ENCODE measurements around the gene RPS18.

The RPS18 gene

DNA sequence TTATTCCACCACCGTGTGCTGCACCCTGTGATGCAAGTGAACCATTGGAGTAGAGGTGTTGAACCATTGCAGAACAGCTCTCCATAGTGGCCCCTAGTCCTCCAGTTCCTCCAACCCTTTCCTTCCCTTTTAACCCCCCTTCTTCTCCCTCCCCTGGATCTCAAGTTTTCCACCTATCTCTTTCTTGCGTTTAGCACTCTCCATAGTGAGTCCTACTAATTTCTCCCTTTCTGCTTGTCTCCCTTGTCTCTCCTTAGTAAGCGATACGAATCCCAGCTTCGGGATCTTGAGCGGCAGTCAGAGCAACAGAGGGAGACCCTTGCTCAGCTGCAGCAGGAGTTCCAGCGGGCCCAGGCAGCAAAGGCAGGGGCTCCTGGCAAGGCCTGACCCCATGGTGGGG, 18.6 kb downstream of the RPS18 start:
- in situ Hi-C loops (cut with MboI; ENCODE audit: low pct_unique_long_range_greater_than_20kb, low sequenced_read_pairs, unreplicated experiment) = no loop called here
- DNase-seq (ENCODE audit: low spot score) = no peak
- TF ChIP-seq, protein P1, sequence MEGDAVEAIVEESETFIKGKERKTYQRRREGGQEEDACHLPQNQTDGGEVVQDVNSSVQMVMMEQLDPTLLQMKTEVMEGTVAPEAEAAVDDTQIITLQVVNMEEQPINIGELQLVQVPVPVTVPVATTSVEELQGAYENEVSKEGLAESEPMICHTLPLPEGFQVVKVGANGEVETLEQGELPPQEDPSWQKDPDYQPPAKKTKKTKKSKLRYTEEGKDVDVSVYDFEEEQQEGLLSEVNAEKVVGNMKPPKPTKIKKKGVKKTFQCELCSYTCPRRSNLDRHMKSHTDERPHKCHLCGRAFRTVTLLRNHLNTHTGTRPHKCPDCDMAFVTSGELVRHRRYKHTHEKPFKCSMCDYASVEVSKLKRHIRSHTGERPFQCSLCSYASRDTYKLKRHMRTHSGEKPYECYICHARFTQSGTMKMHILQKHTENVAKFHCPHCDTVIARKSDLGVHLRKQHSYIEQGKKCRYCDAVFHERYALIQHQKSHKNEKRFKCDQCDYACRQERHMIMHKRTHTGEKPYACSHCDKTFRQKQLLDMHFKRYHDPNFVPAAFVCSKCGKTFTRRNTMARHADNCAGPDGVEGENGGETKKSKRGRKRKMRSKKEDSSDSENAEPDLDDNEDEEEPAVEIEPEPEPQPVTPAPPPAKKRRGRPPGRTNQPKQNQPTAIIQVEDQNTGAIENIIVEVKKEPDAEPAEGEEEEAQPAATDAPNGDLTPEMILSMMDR (IDR thresholded peaks at IDR 0.05; ENCODE audit: extremely low read depth, insufficient read depth, missing control alignments) = no peak

DNA sequence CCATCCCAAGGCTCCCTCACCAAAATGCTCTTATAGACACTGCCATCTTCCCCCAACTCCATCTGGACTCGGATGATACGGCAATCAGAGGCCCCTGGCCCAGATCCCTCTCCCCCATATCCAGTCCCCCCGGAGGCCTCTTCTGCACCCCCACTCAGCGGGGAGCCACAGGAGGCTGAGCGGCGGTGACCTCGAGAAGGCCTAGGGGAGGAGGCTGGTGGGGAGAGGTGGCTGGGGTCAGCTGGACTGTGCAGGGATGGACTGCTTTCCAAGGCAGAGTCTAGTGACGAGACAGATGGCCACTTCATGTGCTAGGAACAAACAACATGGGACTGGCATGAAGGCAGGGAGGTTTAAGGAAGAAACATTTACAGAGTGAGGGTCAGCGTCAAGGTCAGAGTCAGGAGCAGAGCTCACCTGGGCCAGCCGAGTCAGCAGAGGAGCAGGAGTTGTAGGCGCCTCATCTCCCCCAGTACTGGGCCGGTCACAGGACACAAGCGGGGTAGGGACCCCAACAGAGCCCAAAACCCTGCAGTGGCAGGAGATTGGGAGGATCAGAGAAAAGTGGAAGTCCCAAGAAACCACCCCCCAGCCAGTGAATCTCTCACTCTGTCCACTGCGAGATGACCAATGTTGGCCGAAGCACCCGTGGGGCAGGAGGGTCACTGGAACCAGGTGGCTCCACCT, 21.3 kb downstream of the RPS18 start:
- DNase-seq (ENCODE audit: low spot score) = no peak
- TF ChIP-seq, protein P1 (IDR thresholded peaks at IDR 0.05; ENCODE audit: extremely low read depth, insufficient read depth, missing control alignments) = no peak
- in situ Hi-C loops (cut with MboI; ENCODE audit: low pct_unique_long_range_greater_than_20kb, low sequenced_read_pairs, unreplicated experiment) = no loop called here

DNA sequence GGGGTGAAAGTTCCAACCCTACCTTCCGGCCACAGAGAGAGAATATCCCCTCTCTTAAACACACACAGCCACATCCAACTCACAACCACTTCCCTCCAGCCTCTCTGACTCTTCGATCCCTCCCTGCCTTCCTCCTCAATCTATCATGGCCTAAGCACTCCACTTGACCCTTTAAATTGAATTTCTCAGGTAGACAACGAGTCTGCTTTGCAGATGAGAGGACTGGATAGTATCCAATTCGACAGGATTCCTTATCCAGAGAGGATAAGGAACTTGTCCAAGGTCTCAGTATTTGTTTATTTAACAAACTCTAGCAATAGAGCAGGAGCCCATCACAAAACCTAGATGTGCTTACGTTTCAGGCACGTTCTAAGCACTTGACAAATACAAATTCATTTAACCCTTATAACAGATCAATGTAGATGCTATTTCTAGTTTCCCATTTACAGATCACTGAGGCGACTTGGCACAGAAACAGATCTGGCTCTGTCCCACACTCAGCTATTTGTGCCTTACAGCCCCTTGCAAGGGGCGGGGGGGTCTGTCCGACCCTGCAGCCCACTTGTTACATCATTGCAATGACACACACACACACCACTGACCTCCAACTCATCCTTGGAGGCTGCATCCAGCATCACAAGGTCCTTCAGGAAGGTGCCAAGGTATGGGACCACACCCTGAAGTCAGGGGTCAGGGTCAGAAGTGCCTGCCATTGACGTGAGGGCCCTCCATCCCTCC, 22.4 kb downstream of the RPS18 start:
- DNase-seq (ENCODE audit: low spot score) = no peak
- in situ Hi-C loops (cut with MboI; ENCODE audit: low pct_unique_long_range_greater_than_20kb, low sequenced_read_pairs, unreplicated experiment) = no loop called here
- TF ChIP-seq, protein P1 (IDR thresholded peaks at IDR 0.05; ENCODE audit: extremely low read depth, insufficient read depth, missing control alignments) = no peak

DNA sequence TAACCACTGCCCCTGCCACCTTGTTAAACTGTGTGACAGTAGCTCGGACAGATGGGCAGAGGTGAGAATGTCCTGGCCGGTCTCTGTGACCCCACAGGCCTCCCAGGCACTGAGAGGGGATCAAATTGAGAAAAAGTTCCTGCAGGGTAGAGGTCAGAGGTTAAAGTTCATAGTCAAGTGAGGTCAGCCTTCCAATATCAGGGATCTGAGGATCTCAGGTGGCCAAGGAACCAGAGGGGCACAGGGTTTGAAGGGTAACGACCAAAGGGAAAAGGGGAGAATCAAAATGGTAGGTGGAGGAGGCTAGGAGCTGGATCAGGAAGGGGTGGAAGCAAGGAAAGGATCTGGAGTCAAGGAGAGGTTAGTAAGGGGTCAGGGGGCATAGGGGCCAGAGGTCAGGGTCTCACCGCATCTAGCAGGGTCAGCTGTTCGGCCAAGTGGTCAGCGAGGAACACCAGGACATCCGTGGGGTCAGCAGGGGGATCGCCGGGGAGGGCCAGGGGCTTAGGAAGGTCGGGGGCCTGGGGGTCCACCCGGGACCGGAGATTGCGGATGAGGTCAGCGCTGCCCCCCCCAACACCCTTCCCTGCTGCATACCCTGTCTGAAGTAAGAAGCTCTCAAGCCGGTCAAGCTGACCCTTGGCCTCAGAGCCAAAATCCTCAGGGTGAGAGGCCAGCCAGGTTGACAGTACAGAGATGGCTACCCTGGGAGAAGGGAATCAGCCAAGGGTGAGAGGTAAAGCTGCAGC, 23.9 kb downstream of the RPS18 start:
- in situ Hi-C loops (cut with MboI; ENCODE audit: low pct_unique_long_range_greater_than_20kb, low sequenced_read_pairs, unreplicated experiment) = no loop called here
- TF ChIP-seq, protein P1 (IDR thresholded peaks at IDR 0.05; ENCODE audit: extremely low read depth, insufficient read depth, missing control alignments) = no peak
- DNase-seq (ENCODE audit: low spot score) = no peak

DNA sequence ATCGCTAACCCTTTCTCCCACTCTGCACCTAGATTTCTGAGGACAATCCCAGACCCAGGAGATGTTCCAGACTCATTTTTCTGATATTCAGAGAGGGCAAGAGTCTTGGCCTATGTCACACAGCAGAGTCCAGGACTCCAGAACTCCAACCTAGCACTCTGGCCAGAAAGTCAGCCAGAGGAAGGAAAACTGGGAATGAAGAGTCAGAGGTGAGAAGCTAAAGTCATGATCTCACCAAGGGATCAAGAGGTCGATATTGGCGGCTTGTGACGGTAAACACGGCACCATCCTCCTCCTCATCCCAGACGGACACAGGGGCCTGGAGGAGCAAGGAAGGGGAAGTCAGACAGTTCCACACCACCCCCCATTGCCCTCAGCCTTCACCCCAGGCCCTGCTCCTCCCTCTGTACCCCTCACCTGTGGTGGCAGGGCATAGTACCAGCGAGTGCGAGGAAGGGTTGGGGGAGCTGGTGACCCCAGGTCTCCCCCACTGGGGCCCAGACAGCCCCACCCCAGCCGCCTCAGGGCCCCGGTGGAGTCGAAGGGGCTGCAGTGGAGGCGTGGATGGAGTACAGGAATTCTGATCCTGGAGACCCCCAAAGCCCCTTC, 25.0 kb downstream of the RPS18 start:
- DNase-seq (ENCODE audit: low spot score) = no peak
- in situ Hi-C loops (cut with MboI; ENCODE audit: low pct_unique_long_range_greater_than_20kb, low sequenced_read_pairs, unreplicated experiment) = no loop called here
- TF ChIP-seq, protein P1 (IDR thresholded peaks at IDR 0.05; ENCODE audit: extremely low read depth, insufficient read depth, missing control alignments) = no peak

DNA sequence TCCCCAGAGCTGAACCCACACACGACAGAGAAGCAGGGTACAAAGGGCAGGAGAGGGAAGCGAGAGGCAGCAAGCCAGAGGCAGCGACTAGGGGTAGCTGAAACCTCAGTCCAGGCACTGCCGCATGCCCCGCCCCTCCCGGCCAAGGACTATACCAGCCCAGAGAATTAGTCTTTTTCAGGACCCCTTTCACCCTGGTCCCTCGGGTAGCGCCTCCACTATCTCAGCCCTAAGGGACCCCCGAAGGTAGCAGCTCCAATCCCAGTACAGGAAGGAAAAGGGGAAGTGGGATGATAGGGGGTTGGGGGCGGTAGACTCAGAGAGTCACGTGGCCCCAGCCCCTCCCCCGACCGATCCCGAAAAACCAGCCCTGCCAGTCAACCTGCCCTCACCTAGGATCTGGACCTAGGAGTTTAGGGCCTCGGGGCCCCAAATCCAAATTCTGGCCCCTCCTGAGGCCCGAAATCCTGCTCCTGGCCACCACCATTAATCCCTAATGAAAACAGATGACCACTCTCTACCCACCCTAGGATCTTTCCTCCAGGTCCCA, 25.6 kb downstream of the RPS18 start:
- DNase-seq (ENCODE audit: low spot score) = peak; percentile 64
- in situ Hi-C loops (cut with MboI; ENCODE audit: low pct_unique_long_range_greater_than_20kb, low sequenced_read_pairs, unreplicated experiment) = no loop called here
- TF ChIP-seq, protein P1 (IDR thresholded peaks at IDR 0.05; ENCODE audit: extremely low read depth, insufficient read depth, missing control alignments) = no peak
